NCI-H128 (cell line): ENCODE results near the gene OBI1.

ENCODE experiments used
- DNase-seq: peaks from one replicate; lab custom pipeline; 2025; ENCODE audit not compliant: unreplicated experiment; lab: John Stamatoyannopoulos, UW

OBI1 gene

GRCh38 chr13:78604782-78605611 is 54.0 kb downstream of the OBI1 start:
- DNase-seq, result no peak

GRCh38 chr13:78603240-78603957 is 55.6 kb downstream of the OBI1 start, which contains the start of gene POU4F1:
POU4F1 (minus strand) TSS chr13:78603552; CDS start chr13:78603326, 226 bp downstream.
- DNase-seq, result peak; percentile 73

- DNase-seq, result no peak
These were observed 56.3 kb downstream of the OBI1 start for GRCh38 chr13:78602561-78603239.

- DNase-seq, result no peak
These were observed 56.9 kb downstream of the OBI1 start for GRCh38 chr13:78601874-78602560.

- DNase-seq, result no peak
These were observed 57.7 kb downstream of the OBI1 start for GRCh38 chr13:78601124-78601873.

DNA sequence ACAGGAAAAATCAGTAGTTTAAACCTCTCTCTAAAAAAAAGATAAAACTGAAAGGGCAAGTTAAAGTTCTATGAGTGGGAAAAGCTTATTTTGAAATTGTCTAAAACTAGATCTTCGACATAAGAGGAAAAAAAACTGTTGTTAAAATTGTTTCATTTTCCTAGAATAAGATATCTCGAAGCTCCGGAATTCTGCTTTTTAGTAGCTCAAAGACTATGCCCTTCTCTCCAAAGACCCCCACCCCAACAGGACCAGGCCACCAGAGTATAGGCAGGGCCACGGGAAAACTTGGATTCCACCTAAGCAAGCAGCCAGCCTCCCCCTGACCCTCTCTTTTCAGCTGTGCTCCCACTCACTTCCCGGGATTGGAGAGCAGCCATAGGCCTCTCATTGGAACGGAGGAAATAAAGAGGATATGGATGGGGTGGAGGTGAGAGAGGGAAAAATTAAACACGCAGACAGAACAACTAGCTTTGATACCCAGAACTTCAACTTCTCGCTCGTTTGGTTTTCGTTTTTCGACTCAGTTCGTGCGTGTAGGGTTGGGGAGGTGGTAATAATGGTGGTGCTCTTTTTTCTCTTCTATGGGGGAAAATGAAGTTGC is 58.6 kb downstream of the OBI1 start:
- DNase-seq, result no peak

DNA sequence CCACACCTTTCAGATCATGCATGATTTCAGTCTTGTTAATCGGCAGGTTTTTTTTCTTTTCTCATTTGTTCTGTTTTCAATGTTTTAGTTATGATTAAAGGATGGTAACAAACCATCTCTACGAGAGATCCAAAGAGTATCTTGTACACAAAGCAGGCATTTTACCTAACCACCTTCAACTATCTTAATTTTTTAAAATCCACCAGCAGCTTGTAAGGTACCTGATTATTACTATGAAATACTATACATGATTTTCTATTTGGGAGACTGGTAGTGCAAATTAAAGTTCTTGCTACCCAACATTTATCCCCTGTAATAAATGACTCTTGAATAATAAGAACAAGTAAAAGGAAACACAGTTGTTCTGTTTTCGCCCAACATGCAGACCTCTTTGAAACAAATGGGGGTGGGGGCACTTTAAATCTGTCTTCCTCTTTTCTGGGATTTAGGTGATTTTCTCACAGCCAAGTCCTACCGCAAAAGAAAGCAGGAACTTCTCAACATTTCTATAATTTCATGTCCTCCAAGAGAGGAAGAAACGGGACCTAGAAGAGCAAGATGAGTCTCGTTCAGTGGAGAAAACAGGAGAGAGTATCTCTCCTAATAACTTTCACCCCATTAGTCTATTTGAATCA is 59.2 kb downstream of the OBI1 start:
- no peak for DNase-seq

DNA sequence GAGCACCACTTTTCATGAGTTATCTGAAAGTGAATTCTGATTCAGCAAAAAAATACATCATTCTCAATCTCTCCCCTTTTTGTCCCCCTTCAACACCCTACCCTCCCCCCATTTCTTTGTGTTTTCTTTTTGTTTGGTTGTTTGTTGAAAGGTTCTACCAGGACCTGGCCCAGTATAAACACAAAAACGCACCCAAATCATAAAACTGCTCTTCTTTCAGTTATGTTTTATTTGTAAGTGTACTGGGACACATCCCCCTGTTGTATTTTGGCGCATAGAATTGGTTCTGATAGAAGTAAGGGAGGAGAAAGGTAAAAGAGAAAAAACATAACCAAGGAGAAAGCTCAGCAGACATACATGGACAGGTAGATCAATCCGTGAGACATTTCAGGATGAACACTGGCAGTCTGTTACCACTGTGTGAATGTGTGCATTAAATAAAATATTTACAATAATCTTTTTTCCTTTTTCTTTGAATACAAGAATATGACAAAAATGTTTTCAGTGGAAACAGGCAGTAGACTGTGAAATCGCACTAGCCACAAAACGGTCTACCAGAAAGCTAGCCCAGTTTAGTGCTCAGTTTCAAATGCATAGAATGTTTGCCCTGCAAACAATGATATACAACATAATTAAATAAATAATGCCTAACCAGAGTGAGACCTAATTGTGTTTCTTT is 59.9 kb downstream of the OBI1 start:
- no peak for DNase-seq

- no peak for DNase-seq
These were observed 60.7 kb downstream of the OBI1 start for GRCh38 chr13:78598116-78598781.

- DNase-seq, result no peak
These were observed 61.4 kb downstream of the OBI1 start for GRCh38 chr13:78597602-78597932.

DNA sequence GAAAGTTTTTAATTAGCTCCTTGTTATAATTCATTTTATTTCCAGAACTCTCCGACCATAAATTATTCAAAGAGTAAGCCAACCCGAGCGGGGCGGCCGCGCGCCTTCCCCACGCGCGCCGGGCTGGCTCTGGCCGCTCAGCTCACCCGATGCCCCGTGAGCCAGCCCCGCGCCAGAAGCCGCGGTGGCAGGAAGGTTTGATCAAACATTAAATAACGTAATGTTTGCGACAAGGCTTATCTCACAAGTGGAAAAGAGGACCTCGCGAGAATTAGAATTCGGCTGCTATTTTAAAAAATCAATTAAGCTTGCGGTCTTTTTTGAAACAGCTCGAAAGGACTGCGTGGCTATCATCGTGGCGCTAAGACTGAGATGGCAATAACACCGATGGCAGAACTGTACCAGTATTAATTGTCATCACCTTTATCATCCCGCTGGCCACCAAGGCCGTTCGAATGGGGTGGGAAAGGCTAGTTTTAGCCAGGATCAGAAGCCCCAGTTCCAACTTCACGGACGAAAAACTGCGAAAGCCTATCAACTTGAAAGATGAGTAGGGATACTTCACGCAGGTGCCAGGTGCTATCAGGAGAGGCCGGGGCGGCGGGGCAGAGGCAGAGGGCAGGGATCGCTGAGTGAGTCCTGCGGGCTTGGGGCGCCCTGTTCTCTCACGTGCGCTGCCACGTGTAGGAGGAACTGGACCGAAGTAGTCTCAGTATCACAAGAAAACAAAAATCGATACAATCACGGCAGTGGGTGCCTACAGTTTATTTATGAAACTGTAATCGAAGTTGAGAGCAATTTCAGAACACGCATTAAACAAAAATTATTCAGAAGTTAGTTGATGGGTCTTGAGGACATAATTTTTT is 62.0 kb downstream of the OBI1 start:
- no peak for DNase-seq

GRCh38 chr13:78596399-78596735 is 62.6 kb downstream of the OBI1 start:
- DNase-seq, result no peak

DNA sequence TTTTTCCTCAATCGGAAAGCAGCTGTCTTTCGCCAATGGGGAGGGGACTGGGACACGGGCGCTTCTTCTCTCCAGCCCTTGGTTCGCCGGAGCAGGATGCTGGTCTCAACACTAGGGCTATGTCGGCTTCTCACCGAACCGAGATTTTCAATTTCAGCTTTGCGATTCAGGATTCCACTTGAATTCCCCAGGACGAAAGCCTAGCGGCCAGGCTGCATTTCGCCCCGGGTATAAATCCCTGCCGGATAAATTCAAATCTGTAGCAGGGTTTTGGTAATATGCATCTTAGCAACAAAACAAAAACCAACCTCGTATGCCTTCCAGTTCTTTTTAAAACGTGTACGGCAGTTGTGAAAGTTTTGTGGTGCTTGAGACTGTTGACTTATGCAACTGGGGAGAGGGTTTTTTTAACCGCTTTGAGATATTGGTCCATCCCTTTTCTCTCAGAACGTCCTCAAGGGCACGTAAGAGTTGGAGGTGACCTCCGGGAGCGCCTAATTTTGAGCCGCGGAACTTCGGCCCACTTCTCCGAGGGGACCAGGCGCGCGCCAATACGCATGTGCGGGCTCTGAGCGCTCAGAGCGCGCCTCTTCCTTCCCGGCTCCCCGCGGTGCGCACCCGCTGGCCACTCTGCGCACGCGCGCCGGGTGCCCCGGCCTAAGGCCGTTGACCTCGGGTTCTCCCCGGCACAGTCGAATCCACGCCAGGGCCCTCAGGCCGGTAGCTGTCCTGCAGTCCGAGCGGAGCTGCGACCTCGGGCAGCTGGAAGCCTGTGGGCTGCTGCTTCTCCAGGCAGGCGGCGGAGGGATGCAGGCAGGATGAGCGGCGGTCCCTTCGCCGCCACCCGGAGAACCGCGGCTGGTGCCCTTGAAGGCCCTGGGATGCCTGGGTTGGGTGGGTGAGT is 63.2 kb downstream of the OBI1 start:
- DNase-seq, result no peak

DNA sequence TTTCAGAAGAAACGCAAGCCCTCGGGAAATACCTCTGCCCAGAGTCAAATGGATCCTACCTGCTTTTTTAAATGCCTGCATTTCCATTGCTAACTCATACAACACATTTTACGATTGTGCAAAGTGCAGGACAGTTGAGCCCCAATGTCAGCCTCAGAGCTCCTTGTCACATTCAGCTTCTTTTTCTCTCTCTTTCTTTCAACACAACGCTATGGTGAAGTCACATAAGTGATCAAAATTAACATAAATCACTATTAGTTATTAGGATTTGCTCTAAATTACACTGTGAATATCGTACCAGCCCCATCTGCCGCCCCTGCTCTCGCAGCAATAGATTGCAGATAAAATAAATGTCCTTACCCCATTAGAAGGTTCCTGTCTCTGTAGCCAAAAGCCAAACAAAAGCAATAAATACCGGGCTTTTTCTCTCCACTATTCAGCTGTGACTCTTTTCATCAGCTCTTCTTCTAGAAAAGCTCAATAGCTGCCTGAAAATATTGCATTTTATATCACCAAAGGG is 64.4 kb downstream of the OBI1 start:
- DNase-seq, result no peak

GRCh38 chr13:78593652-78594455 is 65.1 kb downstream of the OBI1 start:
- DNase-seq, result peak; percentile 43

- no peak for DNase-seq
These were observed 65.8 kb downstream of the OBI1 start for GRCh38 chr13:78593129-78593528.
